Fibroblast of lung (primary cell): ENCODE data around the gene CAMK2B.

Source experiments
- CTCF ChIP-seq, 2 donors: IDR thresholded peaks in 1 of 2; conservative IDR thresholded peaks in 1 of 2; 1 replicate in 1 of 2; 2 replicates in 1 of 2; pipeline ENCODE4 v1.5.1; 2011 to 2012; ENCODE audit warnings: low read length in 2 of 2, control low read depth in 1 of 2, inconsistent platforms in 1 of 2, low read depth in 1 of 2, mild to moderate bottlenecking in 1 of 2
- EZH2 ChIP-seq: IDR thresholded peaks from 2 replicates; pipeline ENCODE4 v1.5.1; 2012; ENCODE audit warnings: low read length, control low read depth, mild to moderate bottlenecking; ENCODE audit errors: missing control alignments

- TF ChIP-seq CTCF (conservative IDR thresholded peaks at IDR 0.05 in 1 of 2, IDR thresholded peaks at IDR 0.05 in 1 of 2; ENCODE audit: low read depth in 1 of 2, low read length in 2 of 2) (no peak), EZH2 (no peak)
Measured at GRCh38 chr7:44180631-44181030, 144.8 kb downstream of the CAMK2B start.
